GM12878 (cell line): Measurements from ENCODE around the gene TMSB4X. TPM values are rescaled to one million over a fixed set of nuclear protein-coding genes. Genes with fewer than 3 reads are reported as not detected.

Experiments used
- ATAC-seq: fragments of 200-7000 bp; cut with Tn5 transposase; 3 replicates; pipeline ENCODE4 v1.9.1; 2020; ENCODE audit warnings: mild to moderate bottlenecking, moderate library complexity
- BruUV-seq: library from RNA; stranded (reverse); fragments of 400-500 nt; replicated peaks from 2 replicates; lab custom pipeline; 2021; lab: Mats Ljungman, UMichigan
- CTCF ChIA-PET: fragments of 300-600 bp; sonication (Branson Sonifier 250); formaldehyde crosslinking; extraction: SDS; loops from one replicate; lab custom pipeline; 2021; ENCODE audit warnings: inconsistent platforms; lab: Yijun Ruan, JAX
- POLR2A ChIA-PET: fragments of 350-600 bp; formaldehyde crosslinking; extraction: SDS; loops from one replicate; lab custom pipeline; 2021; ENCODE audit warnings: inconsistent platforms; lab: Charles Lee
- RAD21 ChIA-PET: fragments of 300-600 bp; sonication (Branson Sonifier 250); formaldehyde crosslinking; loops from one replicate; lab custom pipeline; 2023; ENCODE audit warnings: antibody characterized with exemption; ENCODE audit not compliant: unreplicated experiment; lab: Charles Lee
- SMC1A ChIA-PET: fragments of 300-600 bp; sonication (Branson Sonifier 250); formaldehyde crosslinking; loops from one replicate; lab custom pipeline; 2023; ENCODE audit not compliant: unreplicated experiment, uncharacterized antibody; lab: Charles Lee
- DNase-seq: peaks from one replicate; pipeline ENCODE4 v3.0.0-alpha.2; 2011; ENCODE audit warnings: low read depth, low spot score
- FAIRE-seq: peaks from 3 replicates; lab custom pipeline; 2011; peaks lifted over from hg19 to GRCh38; lab: Jason Lieb, UNC
- H2AFZ ChIP-seq: 2 replicates; pipeline ENCODE4 v1.6.0; 2011; ENCODE audit warnings: low read depth, low read length, control low read depth; ENCODE audit not compliant: control insufficient read depth
- H3K27ac ChIP-seq: 2 replicates; pipeline ENCODE4 v1.5.1; 2011; ENCODE audit warnings: control low read depth; ENCODE audit not compliant: control insufficient read depth, insufficient read depth
- H3K27me3 ChIP-seq, 2 experiments: replicated peaks in 1 of 2; 2 replicates each; pipeline versions ENCODE4 v1.6.0 to v1.6.1; 2011; ENCODE audit warnings: low read length in 1 of 2; ENCODE audit not compliant: control insufficient read depth in 2 of 2, insufficient read depth in 2 of 2
- H3K36me3 ChIP-seq, 2 experiments: 2 replicates each; pipeline ENCODE4 v1.5.1; 2011; ENCODE audit warnings: low read length in 1 of 2; ENCODE audit not compliant: control insufficient read depth in 2 of 2, insufficient read depth in 2 of 2
- H3K4me1 ChIP-seq: 2 replicates; pipeline ENCODE4 v1.6.1; 2011; ENCODE audit warnings: mild to moderate bottlenecking, low read length, moderate library complexity, mixed read lengths; ENCODE audit not compliant: control insufficient read depth, insufficient read depth
- H3K4me2 ChIP-seq: 2 replicates; pipeline ENCODE4 v1.6.0; 2011; ENCODE audit warnings: control low read depth; ENCODE audit not compliant: control insufficient read depth, insufficient read depth
- H3K4me3 ChIP-seq: fragments of 200-600 bp; sonication (generic); 2 replicates; pipeline ENCODE4 v1.5.1; 2016
- H3K79me2 ChIP-seq: 2 replicates; pipeline ENCODE4 v1.6.0; 2011; ENCODE audit warnings: low read length; ENCODE audit not compliant: control insufficient read depth, insufficient read depth
- H3K9ac ChIP-seq: 2 replicates; pipeline ENCODE4 v1.8.0; 2011; ENCODE audit warnings: low read length, control low read depth, mixed read lengths; ENCODE audit not compliant: control insufficient read depth, insufficient read depth
- H3K9me3 ChIP-seq: replicated peaks from 3 replicates; pipeline ENCODE4 v1.5.1; 2011; ENCODE audit warnings: mild to moderate bottlenecking, low read length; ENCODE audit not compliant: control insufficient read depth, insufficient read depth
- H4K20me1 ChIP-seq: 2 replicates; pipeline ENCODE4 v1.6.0; 2011; ENCODE audit not compliant: control insufficient read depth, insufficient read depth
- ZBTB40 ChIP-seq: fragments of 450-650 bp; IDR thresholded peaks from 2 replicates; pipeline ENCODE4 v1.6.1; 2016; ENCODE audit warnings: mild to moderate bottlenecking, moderate library complexity, borderline replicate concordance
- ZNF274 ChIP-seq: IDR thresholded peaks from one replicate; pipeline ENCODE4 v1.8.0; 2011; ENCODE audit not compliant: insufficient read length, insufficient read depth
- WGBS: methylation state at CpG from one replicate; pipeline ENCODE4 v1.1.6; 2016; ENCODE audit warnings: low lambda C conversion rate; ENCODE audit not compliant: insufficient replicate concordance, insufficient coverage; ENCODE audit errors: missing lambda C conversion rate; 5-methylcytosine and 5-hydroxymethylcytosine counted together
- in situ Hi-C: fragments of 300-500 bp; cut with MboI; formaldehyde crosslinking; loops from 9 replicates; pipeline ENCODE4 v1.14.3; 2018; ENCODE audit warnings: mixed read lengths
- intact Hi-C: fragments of 100-400 bp; cut with micrococcal nuclease; formaldehyde crosslinking; loops from one replicate; pipeline ENCODE4 v1.14.2; 2022; ENCODE audit not compliant: unreplicated experiment
- polyA plus RNA-seq, 11 experiments: library from polyadenylated mRNA; depleted of rRNA in 4 of 11; unstranded in 6 of 11; stranded (reverse) in 5 of 11; fragments of >200 nt; fragmentation: Nextera tagmentation in 4 of 11; fragmentation: Illumina TruSeq in 1 of 11; extraction: Ambion mirVana in 4 of 11; extraction: Trizol in 1 of 11; gene quantifications; 1 replicate in 1 of 11; 2 replicates in 10 of 11; pipeline versions ENCODE4 v1.2.1 to v1.2.3, GENCODE V29; 2011 to 2016; ENCODE audit warnings: inconsistent platforms in 2 of 11, missing spikeins in 2 of 11, low read depth in 1 of 11
- total RNA-seq, 4 experiments: library from RNA; depleted of rRNA in 3 of 4; stranded (reverse); fragments of >200 nt in 3 of 4; fragmentation: Illumina TruSeq in 1 of 4; extraction: Trizol in 1 of 4; gene quantifications; 2 replicates each; pipeline versions ENCODE4 v1.2.1 to v1.2.3, GENCODE V29; 2013 to 2021

TMSB4X gene
- total and polyA plus RNA-seq, 10 of the 15 experiments (the other 5 are each of a cell fraction or from before 2014, with no cell fraction given), result 13,924 to 37,234 (median 23,705) TPM

GRCh38 chrX:12945494-12945893 lies 29.4 kb upstream of the TMSB4X start:
- ChIA-PET SMC1A (interaction anchor here (1.0 to 18.8 kb wide), 23 partner anchors 13 to 566 kb away, joined by 3 to 632 read pairs (median 10); partner anchors contain the start of gene TMSB4X), POLR2A (interaction anchor here (0.7 to 3.6 kb wide), 3 partner anchors 59 to 542 kb away, joined by 3 to 22 read pairs (median 15); no protein-coding TSS in a partner anchor), CTCF (interaction anchor here (0.9 to 7.7 kb wide), 26 partner anchors 11 to 562 kb away, joined by 3 to 312 read pairs (median 12); no protein-coding TSS in a partner anchor), RAD21 (interaction anchor here (2.1 to 15.5 kb wide), 8 partner anchors 30 to 545 kb away, joined by 11 to 549 read pairs (median 82); partner anchors contain the start of gene TMSB4X)
- H3K79me2 ChIP-seq, result peaks cover 17% of the 10 kb centered on the region
- no peak overlapping the region for H3K4me3 ChIP-seq
- DNase-seq (no peak), ATAC-seq (no peak), FAIRE-seq (no peak)
- H3K9ac ChIP-seq, result no peak overlapping the region
- no peaks in the 10 kb centered on the region for H3K9me3 ChIP-seq
- BruUV-seq, result no TSS peak
- H3K36me3 ChIP-seq, result no peaks in the 10 kb centered on the region
- TF ChIP-seq ZBTB40, result 0 out of 2 replicates have a peak, but pooled peaks have one; percentile 46
- no peak for TF ChIP-seq ZNF274
- H4K20me1 ChIP-seq, result no peaks in the 10 kb centered on the region
- in situ Hi-C loops (loop anchor here (5.0 kb wide), 2 partner anchors 57 to 532 kb away; no protein-coding TSS in a partner anchor), intact Hi-C loops (loop anchor here (5.0 to 10.0 kb wide), 3 partner anchors 133 to 719 kb away; no protein-coding TSS in a partner anchor)
- WGBS, result 40% methylated on average over 4 of the region's 4 CpGs
- no peak overlapping the region for H2AFZ ChIP-seq
- H3K4me1 ChIP-seq, result peaks cover 33% of the 10 kb centered on the region
- no peak overlapping the region for H3K4me2 ChIP-seq
- no peak overlapping the region for H3K27ac ChIP-seq
- no peaks in the 10 kb centered on the region for H3K27me3 ChIP-seq
